ENCODE measurements around the gene USP19. TPM values are rescaled to one million over a fixed set of nuclear protein-coding genes. Genes with fewer than 3 reads are reported as not detected.

The USP19 gene
- total and polyA plus RNA-seq, 10 of the 15 experiments (the other 5 are each of a cell fraction or from before 2014, with no cell fraction given), result 0.24 to 64.2 (median 33.2) TPM

DNA sequence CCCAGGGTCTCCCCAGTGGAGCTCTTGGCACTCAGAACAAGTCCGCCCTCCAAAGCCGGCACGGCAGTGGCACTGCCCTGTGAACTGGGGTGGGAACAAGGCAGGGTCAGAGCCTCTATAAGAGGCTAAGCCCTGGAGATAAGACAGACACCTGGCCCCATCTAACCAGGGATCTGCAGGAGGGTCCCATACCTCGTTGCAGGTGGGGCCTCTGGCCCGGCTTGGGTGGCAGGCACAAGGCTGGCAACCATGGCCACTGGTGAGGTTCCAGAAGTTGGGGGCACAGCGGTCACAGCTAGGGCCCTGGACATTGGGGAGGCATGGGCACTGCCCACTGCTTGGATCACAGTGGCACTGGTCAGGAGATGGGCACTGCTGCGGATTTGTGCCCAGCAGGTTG, 3.6 kb upstream of the USP19 start:
- H3K9ac ChIP-seq (ENCODE audit: control insufficient read depth, insufficient read depth, low read length), result no peak overlapping the region
- in situ Hi-C loops (cut with MboI), result no loop called here
- ChIA-PET POLR2A (interaction anchor here (0.6 kb wide), 1 partner anchor 212 kb away, joined by 3 read pairs; no protein-coding TSS in a partner anchor), SMC1A (ENCODE audit: uncharacterized antibody, unreplicated experiment) (no interaction called here), CTCF (interaction anchor here (1.8 kb wide), 1 partner anchor 136 kb away, joined by 13 read pairs; no protein-coding TSS in a partner anchor), RAD21 (ENCODE audit: unreplicated experiment) (interaction anchor here (1.2 kb wide), 1 partner anchor 136 kb away, joined by 3 read pairs; no protein-coding TSS in a partner anchor)
- no peaks in the 10 kb centered on the region for H4K20me1 ChIP-seq (ENCODE audit: control insufficient read depth, insufficient read depth)
- WGBS (ENCODE audit: insufficient coverage, insufficient replicate concordance, low lambda C conversion rate, missing lambda C conversion rate), result 65% methylated on average over 7 of the region's 7 CpGs
- no peak overlapping the region for H2AFZ ChIP-seq (ENCODE audit: control insufficient read depth, low read depth, low read length)
- H3K4me1 ChIP-seq (ENCODE audit: control insufficient read depth, insufficient read depth, low read length), result peaks cover 9% of the 10 kb centered on the region
- intact Hi-C loops (cut with micrococcal nuclease; ENCODE audit: unreplicated experiment), result no loop called here
- ATAC-seq, result no peak
- no peak overlapping the region for H3K4me3 ChIP-seq
- DNase-seq (ENCODE audit: low read depth, low spot score), result no peak
- H3K27me3 ChIP-seq (replicated peaks in 1 of 2; ENCODE audit: control insufficient read depth in 2 of 2, insufficient read depth in 2 of 2, low read length in 1 of 2), result no peaks in the 10 kb centered on the region
- no peak overlapping the region for H3K4me2 ChIP-seq (ENCODE audit: control insufficient read depth, insufficient read depth)
- H3K79me2 ChIP-seq (ENCODE audit: control insufficient read depth, insufficient read depth, low read length), result peaks cover 13% of the 10 kb centered on the region
- no TSS peak for BruUV-seq (replicated peaks)
- TF ChIP-seq, protein P1, sequence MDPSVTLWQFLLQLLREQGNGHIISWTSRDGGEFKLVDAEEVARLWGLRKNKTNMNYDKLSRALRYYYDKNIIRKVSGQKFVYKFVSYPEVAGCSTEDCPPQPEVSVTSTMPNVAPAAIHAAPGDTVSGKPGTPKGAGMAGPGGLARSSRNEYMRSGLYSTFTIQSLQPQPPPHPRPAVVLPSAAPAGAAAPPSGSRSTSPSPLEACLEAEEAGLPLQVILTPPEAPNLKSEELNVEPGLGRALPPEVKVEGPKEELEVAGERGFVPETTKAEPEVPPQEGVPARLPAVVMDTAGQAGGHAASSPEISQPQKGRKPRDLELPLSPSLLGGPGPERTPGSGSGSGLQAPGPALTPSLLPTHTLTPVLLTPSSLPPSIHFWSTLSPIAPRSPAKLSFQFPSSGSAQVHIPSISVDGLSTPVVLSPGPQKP (IDR thresholded peaks at IDR 0.05; ENCODE audit: low read depth, low read length), result no peak
- TF ChIP-seq ZNF274 (IDR thresholded peaks at IDR 0.05; ENCODE audit: insufficient read depth, insufficient read length), result no peak
- no peak for TF ChIP-seq KAT2A (conservative IDR thresholded peaks at IDR 0.05; ENCODE audit: control insufficient read depth, low read depth, low read length)
- TF ChIP-seq, protein P2, sequence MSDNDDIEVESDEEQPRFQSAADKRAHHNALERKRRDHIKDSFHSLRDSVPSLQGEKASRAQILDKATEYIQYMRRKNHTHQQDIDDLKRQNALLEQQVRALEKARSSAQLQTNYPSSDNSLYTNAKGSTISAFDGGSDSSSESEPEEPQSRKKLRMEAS (IDR thresholded peaks at IDR 0.05; ENCODE audit: low read depth, low read length), result no peak
- no peak for TF ChIP-seq KLF5 (IDR thresholded peaks at IDR 0.05; ENCODE audit: partially characterized antibody)
- TF ChIP-seq CBX3 (IDR thresholded peaks at IDR 0.05; ENCODE audit: borderline replicate concordance, low read depth), result no peak
- no peak for TF ChIP-seq EED (IDR thresholded peaks at IDR 0.05; ENCODE audit: low read depth)
- TF ChIP-seq NFIC (IDR thresholded peaks at IDR 0.05; ENCODE audit: low read depth, low read length), result no peak
- TF ChIP-seq TAF1 (IDR thresholded peaks at IDR 0.05; ENCODE audit: borderline replicate concordance, low read depth, low read length), result no peak
- TF ChIP-seq JUNB (IDR thresholded peaks at IDR 0.05), result no peak
- no peak for TF ChIP-seq YY1 (IDR thresholded peaks at IDR 0.05; ENCODE audit: low read depth, low read length)
- TF ChIP-seq, protein P3, sequence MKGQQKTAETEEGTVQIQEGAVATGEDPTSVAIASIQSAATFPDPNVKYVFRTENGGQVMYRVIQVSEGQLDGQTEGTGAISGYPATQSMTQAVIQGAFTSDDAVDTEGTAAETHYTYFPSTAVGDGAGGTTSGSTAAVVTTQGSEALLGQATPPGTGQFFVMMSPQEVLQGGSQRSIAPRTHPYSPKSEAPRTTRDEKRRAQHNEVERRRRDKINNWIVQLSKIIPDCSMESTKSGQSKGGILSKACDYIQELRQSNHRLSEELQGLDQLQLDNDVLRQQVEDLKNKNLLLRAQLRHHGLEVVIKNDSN (IDR thresholded peaks at IDR 0.05; ENCODE audit: borderline replicate concordance, extremely low read length, insufficient read depth, low read depth, low read length), result no peak
- TF ChIP-seq, protein P4, sequence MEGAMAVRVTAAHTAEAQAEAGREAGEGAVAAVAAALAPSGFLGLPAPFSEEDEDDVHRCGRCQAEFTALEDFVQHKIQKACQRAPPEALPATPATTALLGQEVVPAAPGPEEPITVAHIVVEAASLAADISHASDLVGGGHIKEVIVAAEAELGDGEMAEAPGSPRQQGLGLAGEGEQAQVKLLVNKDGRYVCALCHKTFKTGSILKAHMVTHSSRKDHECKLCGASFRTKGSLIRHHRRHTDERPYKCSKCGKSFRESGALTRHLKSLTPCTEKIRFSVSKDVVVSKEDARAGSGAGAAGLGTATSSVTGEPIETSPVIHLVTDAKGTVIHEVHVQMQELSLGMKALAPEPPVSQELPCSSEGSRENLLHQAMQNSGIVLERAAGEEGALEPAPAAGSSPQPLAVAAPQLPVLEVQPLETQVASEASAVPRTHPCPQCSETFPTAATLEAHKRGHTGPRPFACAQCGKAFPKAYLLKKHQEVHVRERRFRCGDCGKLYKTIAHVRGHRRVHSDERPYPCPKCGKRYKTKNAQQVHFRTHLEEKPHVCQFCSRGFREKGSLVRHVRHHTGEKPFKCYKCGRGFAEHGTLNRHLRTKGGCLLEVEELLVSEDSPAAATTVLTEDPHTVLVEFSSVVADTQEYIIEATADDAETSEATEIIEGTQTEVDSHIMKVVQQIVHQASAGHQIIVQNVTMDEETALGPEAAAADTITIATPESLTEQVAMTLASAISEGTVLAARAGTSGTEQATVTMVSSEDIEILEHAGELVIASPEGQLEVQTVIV (IDR thresholded peaks at IDR 0.05; ENCODE audit: borderline replicate concordance, partially characterized antibody), result no peak
- TF ChIP-seq, protein P5, sequence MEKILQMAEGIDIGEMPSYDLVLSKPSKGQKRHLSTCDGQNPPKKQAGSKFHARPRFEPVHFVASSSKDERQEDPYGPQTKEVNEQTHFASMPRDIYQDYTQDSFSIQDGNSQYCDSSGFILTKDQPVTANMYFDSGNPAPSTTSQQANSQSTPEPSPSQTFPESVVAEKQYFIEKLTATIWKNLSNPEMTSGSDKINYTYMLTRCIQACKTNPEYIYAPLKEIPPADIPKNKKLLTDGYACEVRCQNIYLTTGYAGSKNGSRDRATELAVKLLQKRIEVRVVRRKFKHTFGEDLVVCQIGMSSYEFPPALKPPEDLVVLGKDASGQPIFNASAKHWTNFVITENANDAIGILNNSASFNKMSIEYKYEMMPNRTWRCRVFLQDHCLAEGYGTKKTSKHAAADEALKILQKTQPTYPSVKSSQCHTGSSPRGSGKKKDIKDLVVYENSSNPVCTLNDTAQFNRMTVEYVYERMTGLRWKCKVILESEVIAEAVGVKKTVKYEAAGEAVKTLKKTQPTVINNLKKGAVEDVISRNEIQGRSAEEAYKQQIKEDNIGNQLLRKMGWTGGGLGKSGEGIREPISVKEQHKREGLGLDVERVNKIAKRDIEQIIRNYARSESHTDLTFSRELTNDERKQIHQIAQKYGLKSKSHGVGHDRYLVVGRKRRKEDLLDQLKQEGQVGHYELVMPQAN (conservative IDR thresholded peaks at IDR 0.05), result no peak
- TF ChIP-seq IKZF1 (conservative IDR thresholded peaks at IDR 0.05), result no peak
- TF ChIP-seq, protein P6, sequence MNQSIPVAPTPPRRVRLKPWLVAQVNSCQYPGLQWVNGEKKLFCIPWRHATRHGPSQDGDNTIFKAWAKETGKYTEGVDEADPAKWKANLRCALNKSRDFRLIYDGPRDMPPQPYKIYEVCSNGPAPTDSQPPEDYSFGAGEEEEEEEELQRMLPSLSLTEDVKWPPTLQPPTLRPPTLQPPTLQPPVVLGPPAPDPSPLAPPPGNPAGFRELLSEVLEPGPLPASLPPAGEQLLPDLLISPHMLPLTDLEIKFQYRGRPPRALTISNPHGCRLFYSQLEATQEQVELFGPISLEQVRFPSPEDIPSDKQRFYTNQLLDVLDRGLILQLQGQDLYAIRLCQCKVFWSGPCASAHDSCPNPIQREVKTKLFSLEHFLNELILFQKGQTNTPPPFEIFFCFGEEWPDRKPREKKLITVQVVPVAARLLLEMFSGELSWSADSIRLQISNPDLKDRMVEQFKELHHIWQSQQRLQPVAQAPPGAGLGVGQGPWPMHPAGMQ (IDR thresholded peaks at IDR 0.05; ENCODE audit: borderline replicate concordance), result no peak
- FAIRE-seq, result no peak
- no peak overlapping the region for H3K27ac ChIP-seq (ENCODE audit: control insufficient read depth, insufficient read depth)
- H3K9me3 ChIP-seq (replicated peaks; ENCODE audit: control insufficient read depth, insufficient read depth, low read length), result no peaks in the 10 kb centered on the region
- no peaks in the 10 kb centered on the region for H3K36me3 ChIP-seq (ENCODE audit: control insufficient read depth in 2 of 2, insufficient read depth in 2 of 2, low read length in 1 of 2)
